Thoracic aorta (tissue), 2 donors: Measurements from ENCODE around the gene IL23A. TPM values are rescaled to one million over a fixed set of nuclear protein-coding genes. Genes with fewer than 3 reads are reported as not detected.

Source experiments
- ATAC-seq: fragments of 150-250 bp; one replicate; pipeline ENCODE4 v1.8.0; 2017; ENCODE audit warnings: low read depth; ENCODE audit not compliant: insufficient number of reproducible peaks, low FRiP score
- DNase-seq: peaks from one replicate; pipeline ENCODE4 v3.0.0-alpha.2; 2020; ENCODE audit warnings: low spot score
- H3K27ac ChIP-seq, 2 donors: fragments of 200-600 bp; sonication (generic); 1 replicate in 1 of 2; 2 replicates in 1 of 2; pipeline ENCODE4 v1.5.1; 2016; ENCODE audit warnings: mild to moderate bottlenecking in 2 of 2, moderate library complexity in 2 of 2
- H3K27me3 ChIP-seq: fragments of 200-600 bp; sonication (generic); replicated peaks from 2 replicates; pipeline ENCODE4 v1.6.0; 2016; ENCODE audit warnings: mild to moderate bottlenecking; ENCODE audit not compliant: insufficient read depth
- H3K36me3 ChIP-seq: fragments of 200-600 bp; sonication (generic); one replicate; pipeline ENCODE4 v1.5.1; 2016
- H3K4me1 ChIP-seq, 2 donors: fragments of 200-600 bp; sonication (generic); 1 replicate in 1 of 2; 2 replicates in 1 of 2; pipeline versions ENCODE4 v1.5.1 to v1.6.0; 2016; ENCODE audit warnings: low read depth in 2 of 2, mild to moderate bottlenecking in 1 of 2; ENCODE audit not compliant: control insufficient read depth in 1 of 2
- H3K4me3 ChIP-seq: fragments of 200-600 bp; sonication (generic); 2 replicates; pipeline ENCODE4 v1.5.1; 2016; ENCODE audit warnings: mild to moderate bottlenecking
- H3K9me3 ChIP-seq: fragments of 200-600 bp; sonication (generic); 2 replicates; pipeline ENCODE4 v1.5.1; 2016
- CTCF ChIP-seq: fragments of 200-600 bp; sonication (generic); IDR thresholded peaks from one replicate; pipeline ENCODE4 v1.5.1; 2019; ENCODE audit warnings: antibody characterized with exemption
- total RNA-seq, 2 donors: library from RNA; depleted of rRNA; stranded (reverse); fragments of >200 nt; gene quantifications; one replicate each; pipeline versions ENCODE4 v1.1.0 to v1.2.3, GENCODE V29; 2016

The IL23A gene, protein sequence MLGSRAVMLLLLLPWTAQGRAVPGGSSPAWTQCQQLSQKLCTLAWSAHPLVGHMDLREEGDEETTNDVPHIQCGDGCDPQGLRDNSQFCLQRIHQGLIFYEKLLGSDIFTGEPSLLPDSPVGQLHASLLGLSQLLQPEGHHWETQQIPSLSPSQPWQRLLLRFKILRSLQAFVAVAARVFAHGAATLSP
- not detected for total RNA-seq

- ATAC-seq (no peak), DNase-seq (no peak)
- Histone ChIP-seq H3K9me3 (no peaks in the 10 kb centered on the region), H3K27ac (no peak within 1 kb of the TSS), H3K4me1 (no peaks in the 10 kb centered on the region), H3K36me3 (peaks cover 9% of the 10 kb centered on the region), H3K4me3 (no peak within 1 kb of the TSS), H3K27me3 (no peaks in the 10 kb centered on the region)
- TF ChIP-seq CTCF, result no peak
Measured at GRCh38 chr12:56338308-56339157, at the start of gene IL23A. Gene IL23A (plus strand): TSS chr12:56338884. CDS start chr12:56339045, 161 bp downstream.

GRCh38 chr12:56293795-56294194 is 44.9 kb upstream of the IL23A start:
- H3K36me3 ChIP-seq, result no peaks in the 10 kb centered on the region
- no peak overlapping the region for H3K27ac ChIP-seq
- peaks cover 5 to 28% of the 10 kb centered on the region in 2 donors for H3K4me1 ChIP-seq
- no peaks in the 10 kb centered on the region for H3K9me3 ChIP-seq
- H3K27me3 ChIP-seq, result no peaks in the 10 kb centered on the region
- ATAC-seq (no peak), DNase-seq (no peak)
- no peak for TF ChIP-seq CTCF
- no peak overlapping the region for H3K4me3 ChIP-seq

GRCh38 chr12:56296295-56296694 is 42.4 kb upstream of the IL23A start:
- no peak overlapping the region for H3K4me3 ChIP-seq
- no peaks in the 10 kb centered on the region for H3K9me3 ChIP-seq
- H3K4me1 ChIP-seq, result peaks cover 15 to 41% of the 10 kb centered on the region in 2 donors
- no peak for TF ChIP-seq CTCF
- no peaks in the 10 kb centered on the region for H3K27me3 ChIP-seq
- ATAC-seq (no peak), DNase-seq (no peak)
- H3K36me3 ChIP-seq, result no peaks in the 10 kb centered on the region
- no peak overlapping the region for H3K27ac ChIP-seq

DNA sequence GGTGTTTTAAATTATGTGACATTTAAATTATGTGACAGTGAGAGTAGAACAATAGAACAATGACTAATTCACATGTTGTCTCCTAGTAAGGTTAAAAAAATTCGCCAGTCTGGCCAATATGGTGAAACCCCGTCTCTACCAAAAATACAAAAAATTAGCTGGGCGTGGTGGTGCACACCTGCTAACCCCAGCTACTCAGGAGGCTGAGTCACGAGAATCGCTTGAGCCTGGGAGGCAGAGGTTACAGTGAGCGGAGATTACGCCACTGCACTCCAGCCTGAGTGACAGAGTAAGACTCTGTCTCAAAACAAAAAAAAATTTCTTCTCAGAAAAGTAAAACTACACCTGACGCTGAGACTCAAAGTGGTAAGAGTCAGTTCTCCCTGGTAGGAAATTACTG is 41.3 kb upstream of the IL23A start:
- TF ChIP-seq CTCF, result no peak
- ATAC-seq (no peak), DNase-seq (no peak)
- Histone ChIP-seq H3K4me1 (peaks cover 18 to 49% of the 10 kb centered on the region in 2 donors), H3K36me3 (no peaks in the 10 kb centered on the region), H3K4me3 (no peak overlapping the region), H3K27me3 (no peaks in the 10 kb centered on the region), H3K9me3 (no peaks in the 10 kb centered on the region), H3K27ac (no peak overlapping the region)

DNA sequence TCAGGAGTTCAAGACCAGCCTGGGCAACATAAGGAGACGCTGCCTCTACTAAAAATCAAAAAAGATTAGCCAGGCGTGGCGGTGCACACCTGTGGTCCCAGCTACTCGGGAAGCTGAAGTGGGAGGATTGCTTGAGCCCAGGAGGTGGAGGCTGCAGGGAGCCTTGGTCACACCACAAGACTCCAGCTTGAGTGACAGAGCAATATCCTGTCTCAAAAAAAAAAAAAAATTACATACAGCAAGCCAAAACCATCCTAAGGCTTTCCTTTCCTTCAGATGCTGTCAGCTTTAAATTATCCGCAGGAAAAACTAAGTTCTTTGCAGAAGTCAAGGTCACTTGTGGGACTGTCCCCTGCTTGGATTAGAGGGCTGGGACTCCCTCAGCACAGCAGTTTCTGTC is 39.9 kb upstream of the IL23A start:
- TF ChIP-seq CTCF, result no peak
- Histone ChIP-seq H3K4me1 (peaks cover 18 to 49% of the 10 kb centered on the region in 2 donors), H3K27ac (peak overlapping the region in 1 of 2 donors; percentile 87), H3K27me3 (no peaks in the 10 kb centered on the region), H3K36me3 (no peaks in the 10 kb centered on the region), H3K4me3 (peak overlapping the region; percentile 75), H3K9me3 (no peaks in the 10 kb centered on the region)
- ATAC-seq, result no peak
- DNase-seq, result no peak
